ENCODE data around the gene OTUD6A. TPM values are rescaled to one million over a fixed set of nuclear protein-coding genes. Genes with fewer than 3 reads are reported as not detected.
A peak's percentile ranks its signal among the peaks of the same experiment; 100 is the strongest.
"Not testable (repeated sequence)": the region's sequence is repeated elsewhere in the genome, so short reads cannot be mapped to it uniquely, and the experiment has no call there.

Gene OTUD6A
- total RNA-seq, 1 donor from 2014 or later, result not detected

DNA sequence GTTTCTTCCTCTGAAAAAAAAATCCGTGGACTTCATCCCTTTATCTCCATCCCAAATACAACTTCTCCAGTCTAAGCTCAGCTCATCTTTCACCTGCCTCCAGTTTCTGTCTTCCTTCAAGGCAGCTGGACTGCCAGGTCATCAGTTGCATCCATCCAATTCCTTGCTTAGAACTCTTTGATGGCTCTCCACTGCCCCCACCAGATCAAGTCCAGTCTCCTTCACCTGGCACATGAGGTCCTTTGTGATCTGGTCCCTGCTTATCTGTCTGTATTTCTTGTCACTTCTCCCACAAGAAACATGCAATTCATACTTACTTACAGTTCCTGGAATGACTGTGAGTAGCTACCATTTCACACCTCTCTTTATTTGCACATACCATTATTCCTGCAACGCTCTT, 33.8 kb downstream of the OTUD6A start:
- no peaks in the 10 kb centered on the region for H3K4me1 Mint-ChIP-seq (ENCODE audit: unreplicated experiment)
- TF ChIP-seq, protein P1, sequence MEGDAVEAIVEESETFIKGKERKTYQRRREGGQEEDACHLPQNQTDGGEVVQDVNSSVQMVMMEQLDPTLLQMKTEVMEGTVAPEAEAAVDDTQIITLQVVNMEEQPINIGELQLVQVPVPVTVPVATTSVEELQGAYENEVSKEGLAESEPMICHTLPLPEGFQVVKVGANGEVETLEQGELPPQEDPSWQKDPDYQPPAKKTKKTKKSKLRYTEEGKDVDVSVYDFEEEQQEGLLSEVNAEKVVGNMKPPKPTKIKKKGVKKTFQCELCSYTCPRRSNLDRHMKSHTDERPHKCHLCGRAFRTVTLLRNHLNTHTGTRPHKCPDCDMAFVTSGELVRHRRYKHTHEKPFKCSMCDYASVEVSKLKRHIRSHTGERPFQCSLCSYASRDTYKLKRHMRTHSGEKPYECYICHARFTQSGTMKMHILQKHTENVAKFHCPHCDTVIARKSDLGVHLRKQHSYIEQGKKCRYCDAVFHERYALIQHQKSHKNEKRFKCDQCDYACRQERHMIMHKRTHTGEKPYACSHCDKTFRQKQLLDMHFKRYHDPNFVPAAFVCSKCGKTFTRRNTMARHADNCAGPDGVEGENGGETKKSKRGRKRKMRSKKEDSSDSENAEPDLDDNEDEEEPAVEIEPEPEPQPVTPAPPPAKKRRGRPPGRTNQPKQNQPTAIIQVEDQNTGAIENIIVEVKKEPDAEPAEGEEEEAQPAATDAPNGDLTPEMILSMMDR (IDR thresholded peaks at IDR 0.05), result no peak
- no peaks in the 10 kb centered on the region for H3K36me3 Mint-ChIP-seq (ENCODE audit: unreplicated experiment)
- no peak overlapping the region for H3K4me3 Mint-ChIP-seq (ENCODE audit: unreplicated experiment)
- no peaks in the 10 kb centered on the region for H3K9me3 Mint-ChIP-seq (ENCODE audit: unreplicated experiment)
- DNase-seq (ENCODE audit: extremely low spot score, unreplicated experiment), result no peak
- H3K27ac Mint-ChIP-seq (ENCODE audit: unreplicated experiment), result no peak overlapping the region
- H3K27me3 Mint-ChIP-seq (ENCODE audit: unreplicated experiment), result peaks cover 2% of the 10 kb centered on the region

DNA sequence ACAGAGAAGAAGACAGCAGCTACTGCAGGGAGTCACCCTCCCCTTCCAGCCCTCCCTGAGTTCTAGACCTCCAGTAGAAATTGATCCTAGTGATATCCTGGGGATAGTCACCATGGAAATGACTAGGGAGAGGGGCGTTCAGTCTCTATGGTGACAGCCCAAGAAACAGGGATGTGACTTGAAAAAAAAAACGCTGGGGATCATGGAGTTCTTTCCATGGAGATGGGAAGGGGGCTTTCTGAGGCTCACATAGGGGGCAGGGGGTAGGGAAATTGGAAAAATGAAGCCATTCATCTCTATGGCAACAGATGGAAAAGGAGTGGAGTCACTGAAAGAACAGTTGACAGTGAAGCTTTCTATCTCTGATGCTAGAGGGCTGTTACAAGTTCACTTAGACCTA, 43.0 kb downstream of the OTUD6A start:
- Mint-ChIP-seq H3K27me3 (ENCODE audit: unreplicated experiment) (peaks cover 5% of the 10 kb centered on the region), H3K36me3 (ENCODE audit: unreplicated experiment) (no peaks in the 10 kb centered on the region), H3K27ac (ENCODE audit: unreplicated experiment) (no peak overlapping the region), H3K4me3 (ENCODE audit: unreplicated experiment) (no peak overlapping the region), H3K9me3 (ENCODE audit: unreplicated experiment) (no peaks in the 10 kb centered on the region), H3K4me1 (ENCODE audit: unreplicated experiment) (no peaks in the 10 kb centered on the region)
- peak; percentile 6 for DNase-seq (ENCODE audit: extremely low spot score, unreplicated experiment)
- TF ChIP-seq, protein P1 (IDR thresholded peaks at IDR 0.05), result no peak

DNA sequence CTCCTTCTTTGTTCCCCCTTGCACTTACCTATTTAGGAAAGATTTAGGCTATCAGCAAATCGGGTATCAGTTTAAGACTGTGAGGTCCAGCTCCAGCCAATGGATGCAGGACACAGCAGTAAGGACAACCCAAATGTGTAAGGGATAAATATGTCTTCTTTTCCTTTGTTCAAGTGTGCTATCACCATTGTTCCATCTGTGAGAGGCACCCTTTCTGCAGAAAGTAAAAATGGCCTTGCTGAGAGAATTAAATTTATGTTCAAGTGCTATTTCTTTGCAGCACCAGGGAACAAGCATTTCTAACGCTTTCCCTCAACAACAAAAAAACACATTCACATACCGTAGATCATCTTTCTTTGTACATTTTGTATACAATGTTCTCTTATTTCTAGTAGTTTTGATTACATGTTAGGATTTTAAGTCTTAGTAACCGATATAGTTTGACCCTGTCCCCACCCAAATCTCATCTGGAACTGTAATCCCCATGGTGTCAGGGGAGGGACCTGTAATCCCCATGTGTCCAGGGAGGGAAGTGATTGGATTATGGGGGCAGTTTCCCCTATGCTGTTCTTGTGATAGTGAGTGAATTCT, 49.3 kb downstream of the OTUD6A start:
- not testable (repeated sequence) for H3K27ac Mint-ChIP-seq (ENCODE audit: unreplicated experiment); H3K36me3 Mint-ChIP-seq (ENCODE audit: unreplicated experiment); H3K4me1 Mint-ChIP-seq (ENCODE audit: unreplicated experiment); DNase-seq (ENCODE audit: extremely low spot score, unreplicated experiment); H3K4me3 Mint-ChIP-seq (ENCODE audit: unreplicated experiment); H3K27me3 Mint-ChIP-seq (ENCODE audit: unreplicated experiment)
- peaks cover 18% of the 10 kb centered on the region for H3K9me3 Mint-ChIP-seq (ENCODE audit: unreplicated experiment)

Small RNA genes lying within 50 kb of the gene (microRNA-seq; reads per million reads assigned to microRNA genes)
- not detected for gene MIR676 (ENCODE audit: unreplicated experiment)

Other genes starting within 250 kb of the OTUD6A start
- gene AWAT2, start 12.5 kb upstream of the OTUD6A start, total RNA-seq, result not detected in 2 replicates
- 49.4 and 51.3 TPM in 2 replicates for gene IGBP1, start 71.0 kb downstream of the OTUD6A start, total RNA-seq
- not detected in 2 replicates for gene DGAT2L6, start 115.0 kb downstream of the OTUD6A start, total RNA-seq
- gene AWAT1, start 172.2 kb downstream of the OTUD6A start, total RNA-seq, result not detected in 2 replicates
- gene P2RY4, start 197.7 kb downstream of the OTUD6A start, total RNA-seq, result 0.27 TPM in 1 of 2 replicates, not detected in the other
- gene ARR3, start 205.9 kb downstream of the OTUD6A start, total RNA-seq, result not detected in 2 replicates
- not detected in 2 replicates for gene RAB41, start 219.7 kb downstream of the OTUD6A start, total RNA-seq
- 46.9 and 50.6 TPM in 2 replicates for gene PDZD11, start 227.5 kb downstream of the OTUD6A start, total RNA-seq
- 5.9 and 6.1 TPM in 2 replicates for gene KIF4A, start 227.6 kb downstream of the OTUD6A start, total RNA-seq